H9 (cell line): Measurements from ENCODE around the gene GEMIN2. TPM values are rescaled to one million over a fixed set of nuclear protein-coding genes. Genes with fewer than 3 reads are reported as not detected.

Source experiments
- DNase-seq: peaks from one replicate; pipeline ENCODE4 v3.0.0-alpha.2; 2017
- H2AFZ ChIP-seq: one replicate; pipeline ENCODE4 v1.6.1; 2013; ENCODE audit warnings: mild to moderate bottlenecking, low read length, control low read depth, moderate library complexity
- H2AK5ac ChIP-seq: 2 replicates; pipeline ENCODE4 v1.6.1; 2013; ENCODE audit warnings: low read length, control low read depth, mixed read lengths; ENCODE audit not compliant: insufficient read length
- H2BK120ac ChIP-seq: one replicate; pipeline ENCODE4 v1.6.1; 2013; ENCODE audit warnings: low read depth, mild to moderate bottlenecking, low read length, control low read depth, inconsistent platforms; ENCODE audit not compliant: poor library complexity, severe bottlenecking
- H2BK12ac ChIP-seq: 2 replicates; pipeline ENCODE4 v1.6.1; 2013; ENCODE audit warnings: low read length, control low read depth, mixed read lengths, low read depth; ENCODE audit not compliant: insufficient read length
- H2BK15ac ChIP-seq: 2 replicates; pipeline ENCODE4 v1.6.1; 2013; ENCODE audit warnings: low read depth, low read length, control low read depth
- H2BK20ac ChIP-seq: one replicate; pipeline ENCODE4 v1.6.1; 2013; ENCODE audit warnings: low read depth, mild to moderate bottlenecking, low read length, control low read depth, inconsistent platforms; ENCODE audit not compliant: poor library complexity, severe bottlenecking
- H2BK5ac ChIP-seq: 2 replicates; pipeline ENCODE4 v1.6.1; 2013; ENCODE audit warnings: low read length, control low read depth, mixed read lengths; ENCODE audit not compliant: insufficient read length
- H3K14ac ChIP-seq: 2 replicates; pipeline ENCODE4 v1.6.1; 2013; ENCODE audit warnings: low read length, control low read depth; ENCODE audit not compliant: insufficient read depth
- H3K18ac ChIP-seq: 2 replicates; pipeline ENCODE4 v1.6.1; 2013; ENCODE audit warnings: low read depth, mild to moderate bottlenecking, mixed read lengths, low read length, control low read depth; ENCODE audit not compliant: insufficient read length
- H3K23ac ChIP-seq: 2 replicates; pipeline ENCODE4 v1.6.1; 2013; ENCODE audit warnings: low read length, control low read depth, mixed read lengths, low read depth; ENCODE audit not compliant: insufficient read length
- H3K23me2 ChIP-seq: 2 replicates; pipeline ENCODE4 v1.6.1; 2013; ENCODE audit warnings: low read depth, mild to moderate bottlenecking, mixed read lengths, low read length, control low read depth; ENCODE audit not compliant: insufficient read length, poor library complexity, severe bottlenecking
- H3K27ac ChIP-seq: 2 replicates; pipeline ENCODE4 v1.5.1; 2013; ENCODE audit warnings: low read length, control low read depth, mixed read lengths, low read depth; ENCODE audit not compliant: insufficient read length
- H3K27me3 ChIP-seq: 2 replicates; pipeline ENCODE4 v1.6.1; 2013; ENCODE audit warnings: low read length, control low read depth, inconsistent platforms; ENCODE audit not compliant: insufficient read depth
- H3K4ac ChIP-seq: 2 replicates; pipeline ENCODE4 v1.6.1; 2013; ENCODE audit warnings: low read depth, mild to moderate bottlenecking, control low read depth, inconsistent platforms, low read length, moderate library complexity
- H3K4me1 ChIP-seq: 2 replicates; pipeline ENCODE4 v1.6.1; 2013; ENCODE audit warnings: low read length, control low read depth, inconsistent platforms; ENCODE audit not compliant: insufficient read depth
- H3K4me2 ChIP-seq: 2 replicates; pipeline ENCODE4 v1.6.1; 2013; ENCODE audit warnings: low read length, control low read depth, mixed read lengths; ENCODE audit not compliant: insufficient read length, insufficient read depth
- H3K56ac ChIP-seq: 2 replicates; pipeline ENCODE4 v1.6.1; 2013; ENCODE audit warnings: low read depth, mild to moderate bottlenecking, mixed read lengths, low read length, control low read depth; ENCODE audit not compliant: insufficient read length
- H3K79me1 ChIP-seq: 2 replicates; pipeline ENCODE4 v1.6.1; 2013; ENCODE audit warnings: low read depth, mild to moderate bottlenecking, moderate library complexity, low read length, control low read depth, inconsistent platforms; ENCODE audit not compliant: insufficient read depth, poor library complexity, severe bottlenecking
- H3K79me2 ChIP-seq: 2 replicates; pipeline ENCODE4 v1.6.1; 2013; ENCODE audit warnings: low read length, control low read depth, inconsistent platforms; ENCODE audit not compliant: insufficient read depth
- H3K9ac ChIP-seq: 2 replicates; pipeline ENCODE4 v1.6.1; 2013; ENCODE audit warnings: low read length, control low read depth, mixed read lengths; ENCODE audit not compliant: insufficient read length; ENCODE audit errors: extremely low read depth
- H3K9me3 ChIP-seq: one replicate; pipeline ENCODE4 v1.6.1; 2013; ENCODE audit warnings: low read depth, low read length, inconsistent platforms; ENCODE audit not compliant: control insufficient read depth
- H3T11ph ChIP-seq: one replicate; pipeline ENCODE4 v1.6.1; 2013; ENCODE audit warnings: mild to moderate bottlenecking, low read length, control low read depth, inconsistent platforms
- H4K20me1 ChIP-seq: one replicate; pipeline ENCODE4 v1.6.1; 2013; ENCODE audit not compliant: control insufficient read depth, insufficient read length, insufficient read depth
- H4K5ac ChIP-seq: 2 replicates; pipeline ENCODE4 v1.6.1; 2013; ENCODE audit warnings: low read depth, mild to moderate bottlenecking, mixed read lengths, low read length, control low read depth; ENCODE audit not compliant: insufficient read length
- H4K8ac ChIP-seq: replicated peaks from 2 replicates; pipeline ENCODE4 v1.6.1; 2013; ENCODE audit warnings: low read length, control low read depth, mixed read lengths, low read depth; ENCODE audit not compliant: insufficient read length
- H4K91ac ChIP-seq: 2 replicates; pipeline ENCODE4 v1.6.1; 2013; ENCODE audit warnings: low read depth, mild to moderate bottlenecking, moderate library complexity, mixed read lengths, low read length, control low read depth; ENCODE audit not compliant: insufficient read length
- H3K27ac Mint-ChIP-seq, 3 experiments: 2 replicates in 2 of 3; 3 replicates in 1 of 3; pipeline ENCODE4 v1.8.0; 2020 to 2021; ENCODE audit warnings: mixed read lengths in 3 of 3, mild to moderate bottlenecking in 1 of 3, moderate library complexity in 1 of 3
- H3K27me3 Mint-ChIP-seq: 2 replicates; pipeline ENCODE4 v1.8.0; 2021; ENCODE audit warnings: low read depth, mild to moderate bottlenecking, moderate library complexity, mixed read lengths
- H3K36me3 Mint-ChIP-seq, 3 experiments: 2 replicates in 2 of 3; 3 replicates in 1 of 3; pipeline ENCODE4 v1.8.0; 2020 to 2021; ENCODE audit warnings: low read depth in 3 of 3, mixed read lengths in 3 of 3; ENCODE audit not compliant: insufficient read depth in 1 of 3
- H3K4me1 Mint-ChIP-seq, 2 experiments: 2 replicates each; pipeline ENCODE4 v1.8.0; 2020; ENCODE audit warnings: mixed read lengths in 2 of 2
- H3K4me3 Mint-ChIP-seq, 2 experiments: 2 replicates in 1 of 2; 3 replicates in 1 of 2; pipeline ENCODE4 v1.8.0; 2020 to 2021; ENCODE audit warnings: mild to moderate bottlenecking in 2 of 2, mixed read lengths in 2 of 2, moderate library complexity in 1 of 2
- H3K9me3 Mint-ChIP-seq, 2 experiments: 2 replicates in 1 of 2; 3 replicates in 1 of 2; pipeline ENCODE4 v1.8.0; 2020; ENCODE audit warnings: mild to moderate bottlenecking in 2 of 2, mixed read lengths in 2 of 2, moderate library complexity in 1 of 2
- CTCF ChIP-seq: fragments of 200-600 bp; sonication (generic); conservative IDR thresholded peaks from 3 replicates; pipeline ENCODE4 v1.8.0; 2021; ENCODE audit warnings: antibody characterized with exemption, mild to moderate bottlenecking
- WGBS: extraction: QIAGEN DNeasy Blood & Tissue Kit; methylation state at CpG from one replicate; pipeline ENCODE4 v1.1.7; 2013; ENCODE audit warnings: missing lambda C conversion rate, low lambda C conversion rate, mixed read lengths; ENCODE audit not compliant: insufficient read length; ENCODE audit errors: extremely low coverage; 5-methylcytosine and 5-hydroxymethylcytosine counted together
- total RNA-seq: library from RNA; stranded (reverse); gene quantifications from 2 replicates; pipeline ENCODE4 v1.2.1, GENCODE V29; 2021

GEMIN2 gene
- total RNA-seq, 1 experiment from 2014 or later = 36.3 TPM

GRCh38 chr14:39173198-39173597 is 59.1 kb downstream of the GEMIN2 start:
- no CpG with 5 or more reads among the region's 3 CpGs for WGBS
- peaks cover 28 to 34% of the 10 kb centered on the region in 2 experiments for H3K4me1 Mint-ChIP-seq

More at GRCh38 chr14:39173198-39173597, 59.1 kb downstream of the GEMIN2 start:
- Histone ChIP-seq H2BK120ac (no peak overlapping the region), H2BK15ac (no peak overlapping the region), H2BK20ac (no peak overlapping the region), H3K9me3 (no peaks in the 10 kb centered on the region), H3K23me2 (peaks cover 12% of the 10 kb centered on the region), H3K23ac (no peak overlapping the region), H3K4me2 (no peak overlapping the region), H3K79me2 (peaks cover 10% of the 10 kb centered on the region; the same call in 1 of the 2 replicates), H3K27me3 (no peaks in the 10 kb centered on the region), H2BK5ac (no peak overlapping the region), H3K14ac (no peak overlapping the region), H3K4me1 (no peaks in the 10 kb centered on the region), H2AFZ (no peak overlapping the region), H4K5ac (no peak overlapping the region), H3K18ac (no peak overlapping the region), H4K8ac (no peak overlapping the region), H3T11ph (no peak overlapping the region), H3K4ac (no peak overlapping the region), H2BK12ac (no peak overlapping the region), H3K79me1 (peaks cover 2% of the 10 kb centered on the region), H3K27ac (no peak overlapping the region), H2AK5ac (no peak overlapping the region), H3K56ac (no peak overlapping the region), H3K9ac (no peak overlapping the region), H4K20me1 (no peaks in the 10 kb centered on the region), H4K91ac (no peak overlapping the region)
- H3K36me3 Mint-ChIP-seq = peaks cover 0 to 28% (median 4%) of the 10 kb centered on the region in 3 experiments; a peak in 6 of 7 replicates
- no peak for TF ChIP-seq CTCF
- no peak overlapping the region for H3K27ac Mint-ChIP-seq
- peak overlapping the region in 1 of 2 experiments; percentile 16; a peak in 2 of 5 replicates for H3K4me3 Mint-ChIP-seq
- DNase-seq = no peak
- peaks cover 0 to 3% of the 10 kb centered on the region in 2 experiments; a peak in 2 of 5 replicates for H3K9me3 Mint-ChIP-seq
- H3K27me3 Mint-ChIP-seq = no peaks in the 10 kb centered on the region; the same call in 1 of the 2 replicates
